Prostate gland (tissue), 2 donors: ENCODE results near the gene IRF6.

Experiments
- CTCF ChIP-seq, 4 experiments: fragments of 200-600 bp in 2 of 4; fragments of 450-650 bp in 2 of 4; sonication (generic) in 2 of 4; IDR thresholded peaks; 1 replicate in 3 of 4; 2 replicates in 1 of 4; pipeline ENCODE4 v1.5.1; 2016 to 2019; ENCODE audit warnings: antibody characterized with exemption in 4 of 4, mild to moderate bottlenecking in 2 of 4, moderate library complexity in 2 of 4
- POLR2A ChIP-seq: fragments of 450-650 bp; IDR thresholded peaks from one replicate; pipeline ENCODE4 v1.6.1; 2016; ENCODE audit warnings: antibody characterized with exemption, mild to moderate bottlenecking
- POLR2AphosphoS5 ChIP-seq: sonication (generic); formaldehyde crosslinking; IDR thresholded peaks from one replicate; pipeline ENCODE4 v1.6.1; 2017; ENCODE audit warnings: antibody characterized with exemption

DNA sequence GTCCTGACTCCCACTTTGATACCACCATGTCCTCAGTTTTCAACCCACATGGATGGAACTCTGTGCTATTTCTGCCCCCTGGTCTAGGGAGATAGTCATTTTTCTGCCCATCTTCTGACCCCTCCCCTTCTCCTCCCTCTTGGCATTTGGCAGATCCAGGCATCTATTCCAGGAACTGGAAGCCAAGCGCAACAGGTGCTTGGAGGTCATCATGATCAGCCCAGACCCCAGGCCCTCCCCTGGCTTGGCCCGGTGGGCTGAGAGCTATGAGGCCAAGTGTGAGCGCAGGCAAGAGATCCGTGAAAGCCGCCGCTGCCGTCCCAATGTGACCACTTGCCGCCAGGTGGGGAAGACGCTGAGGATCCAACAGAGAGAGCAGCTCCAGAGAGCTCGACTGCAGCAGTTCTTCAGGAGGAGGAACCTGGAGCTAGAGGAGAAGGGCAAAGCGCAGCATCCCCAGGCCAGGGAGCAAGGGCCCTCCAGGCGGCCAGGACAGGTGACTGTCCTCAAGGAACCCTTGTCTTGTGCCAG is 46.0 kb downstream of the IRF6 start:
- TF ChIP-seq CTCF (IDR thresholded peaks at IDR 0.05), result no peak
- TF ChIP-seq POLR2A, result no peak
- TF ChIP-seq POLR2AphosphoS5, result no peak
